IPS-15b (cell line): Measurements from ENCODE around the gene ADNP.
"Not testable (repeated sequence)": the region's sequence is repeated elsewhere in the genome, so short reads cannot be mapped to it uniquely, and the experiment has no call there.

ENCODE experiments used
- H3K27me3 ChIP-seq: one replicate; pipeline ENCODE4 v1.6.1; 2013; ENCODE audit warnings: low read length; ENCODE audit not compliant: control insufficient read depth, insufficient read depth
- H3K36me3 ChIP-seq: one replicate; pipeline ENCODE4 v1.6.1; 2013; ENCODE audit warnings: low read length; ENCODE audit not compliant: control insufficient read depth, insufficient read depth
- H3K4me1 ChIP-seq: one replicate; pipeline ENCODE4 v1.6.1; 2013; ENCODE audit warnings: mild to moderate bottlenecking, low read length; ENCODE audit not compliant: control insufficient read depth, insufficient read depth
- H3K4me3 ChIP-seq: one replicate; pipeline ENCODE4 v1.5.1; 2013; ENCODE audit warnings: low read depth, low read length
- H3K9ac ChIP-seq: one replicate; pipeline ENCODE4 v1.6.1; 2013; ENCODE audit warnings: low read depth, mild to moderate bottlenecking, low read length
- H3K9me3 ChIP-seq: one replicate; pipeline ENCODE4 v1.6.1; 2013; ENCODE audit warnings: mild to moderate bottlenecking, low read length; ENCODE audit not compliant: control insufficient read depth, insufficient read depth

Gene ADNP

GRCh38 chr20:50893620-50894019, 37.6 kb downstream of the ADNP start:
- H3K36me3 ChIP-seq = peaks cover 36% of the 10 kb centered on the region
- no peaks in the 10 kb centered on the region for H3K27me3 ChIP-seq
- no peak overlapping the region for H3K9ac ChIP-seq
- no peak overlapping the region for H3K4me3 ChIP-seq
- H3K4me1 ChIP-seq = no peaks in the 10 kb centered on the region
- H3K9me3 ChIP-seq = no peaks in the 10 kb centered on the region

DNA sequence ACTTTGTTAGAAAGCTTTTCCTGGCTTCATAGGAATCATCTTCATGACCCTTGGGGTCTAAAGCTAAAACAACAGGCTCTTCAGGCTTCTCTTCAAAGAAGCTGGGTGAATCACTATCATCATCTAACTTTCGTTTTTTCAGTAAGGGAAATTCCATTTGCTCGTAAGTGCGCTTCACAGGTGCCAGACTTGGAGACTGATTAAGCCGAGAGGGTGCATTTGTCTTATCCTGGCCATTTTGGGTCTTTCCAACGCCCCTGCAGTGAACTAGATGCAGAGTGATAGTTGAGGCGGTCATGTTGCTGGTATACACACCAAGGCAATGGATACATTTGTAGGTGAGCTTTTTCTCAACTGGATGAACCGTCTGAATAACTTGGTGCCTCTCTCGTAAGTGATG, 38.8 kb downstream of the ADNP start:
- Histone ChIP-seq H3K4me3 (no peak overlapping the region), H3K4me1 (no peaks in the 10 kb centered on the region), H3K9ac (no peak overlapping the region), H3K36me3 (peaks cover 28% of the 10 kb centered on the region), H3K27me3 (no peaks in the 10 kb centered on the region), H3K9me3 (no peaks in the 10 kb centered on the region)

DNA sequence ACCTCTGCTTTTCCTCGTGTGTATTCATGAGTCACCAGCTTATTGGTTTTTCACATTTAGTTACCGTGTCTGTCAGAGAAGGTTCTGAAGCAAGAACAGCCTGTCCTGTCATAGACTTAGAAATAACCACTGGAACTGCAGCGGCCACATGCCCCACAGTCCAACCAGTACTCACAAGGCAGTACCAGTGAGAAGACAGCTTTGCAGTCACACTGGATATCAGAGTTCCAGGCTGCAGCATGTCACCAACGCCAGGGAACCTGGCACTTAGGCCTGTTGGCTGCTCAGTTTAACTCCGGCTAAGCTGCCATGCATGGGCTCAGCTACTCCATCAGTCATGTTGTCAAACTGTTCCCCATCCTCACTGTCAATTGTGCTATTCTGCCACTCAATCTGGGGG, 40.1 kb downstream of the ADNP start:
- H3K27me3 ChIP-seq = no peaks in the 10 kb centered on the region
- H3K4me1 ChIP-seq = no peaks in the 10 kb centered on the region
- H3K4me3 ChIP-seq = no peak overlapping the region
- H3K36me3 ChIP-seq = peaks cover 28% of the 10 kb centered on the region
- H3K9ac ChIP-seq = no peak overlapping the region
- H3K9me3 ChIP-seq = no peaks in the 10 kb centered on the region

GRCh38 chr20:50887576-50887975, 43.7 kb downstream of the ADNP start:
- Histone ChIP-seq H3K36me3 (peaks cover 7% of the 10 kb centered on the region), H3K4me1 (no peaks in the 10 kb centered on the region)

DNA sequence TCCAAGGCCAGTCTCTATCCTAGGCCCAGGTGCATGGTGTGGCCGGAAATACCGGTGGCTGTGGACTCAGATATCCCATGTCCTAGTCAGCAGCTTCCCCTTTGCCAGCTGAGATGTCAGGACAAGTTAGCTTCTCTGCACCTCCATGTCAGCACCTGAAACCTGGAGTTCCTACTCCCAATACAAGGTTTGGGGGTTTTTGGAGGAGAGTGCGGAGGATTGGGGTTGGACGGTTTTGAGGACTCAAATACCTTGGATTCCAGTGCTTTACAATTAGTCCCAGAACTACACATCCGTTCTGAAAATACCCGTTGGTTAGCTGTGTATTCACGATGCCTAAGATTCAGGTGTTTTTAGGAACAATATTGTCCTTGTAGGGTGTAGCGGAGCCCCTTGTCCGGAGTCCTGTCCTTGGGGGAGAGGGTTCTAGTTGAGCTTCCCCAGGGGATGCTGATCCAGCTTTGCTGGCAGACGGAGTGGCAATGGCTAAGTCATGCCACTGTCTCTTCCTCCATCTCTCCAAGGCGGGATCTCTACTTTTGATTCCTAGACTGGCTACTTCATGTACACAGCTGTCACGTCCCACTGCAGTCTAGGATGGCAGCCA, 45.0 kb downstream of the ADNP start:
- no peaks in the 10 kb centered on the region for H3K27me3 ChIP-seq
- no peaks in the 10 kb centered on the region for H3K9me3 ChIP-seq
- H3K9ac ChIP-seq = no peak overlapping the region
- H3K36me3 ChIP-seq = no peaks in the 10 kb centered on the region
- no peak overlapping the region for H3K4me3 ChIP-seq
- no peaks in the 10 kb centered on the region for H3K4me1 ChIP-seq

More at GRCh38 chr20:50887576-50887975, 43.7 kb downstream of the ADNP start:
- Histone ChIP-seq H3K27me3 (no peaks in the 10 kb centered on the region), H3K9me3 (no peaks in the 10 kb centered on the region), H3K9ac (no peak overlapping the region), H3K4me3 (no peak overlapping the region)

GRCh38 chr20:50885781-50886180, 45.5 kb downstream of the ADNP start:
- H3K9ac ChIP-seq = no peak overlapping the region
- H3K27me3 ChIP-seq = no peaks in the 10 kb centered on the region
- H3K4me3 ChIP-seq = no peak overlapping the region
- H3K36me3 ChIP-seq = no peaks in the 10 kb centered on the region
- no peaks in the 10 kb centered on the region for H3K9me3 ChIP-seq
- no peaks in the 10 kb centered on the region for H3K4me1 ChIP-seq

GRCh38 chr20:50885068-50885467, 46.2 kb downstream of the ADNP start:
- no peaks in the 10 kb centered on the region for H3K9me3 ChIP-seq
- H3K4me3 ChIP-seq = no peak overlapping the region
- H3K9ac ChIP-seq = no peak overlapping the region
- H3K4me1 ChIP-seq = no peaks in the 10 kb centered on the region
- no peaks in the 10 kb centered on the region for H3K27me3 ChIP-seq
- no peaks in the 10 kb centered on the region for H3K36me3 ChIP-seq

GRCh38 chr20:50883856-50884255, 47.4 kb downstream of the ADNP start:
- no peaks in the 10 kb centered on the region for H3K27me3 ChIP-seq
- no peaks in the 10 kb centered on the region for H3K9me3 ChIP-seq
- H3K4me1 ChIP-seq = no peaks in the 10 kb centered on the region
- H3K9ac ChIP-seq = no peak overlapping the region
- no peak overlapping the region for H3K4me3 ChIP-seq
- no peaks in the 10 kb centered on the region for H3K36me3 ChIP-seq

DNA sequence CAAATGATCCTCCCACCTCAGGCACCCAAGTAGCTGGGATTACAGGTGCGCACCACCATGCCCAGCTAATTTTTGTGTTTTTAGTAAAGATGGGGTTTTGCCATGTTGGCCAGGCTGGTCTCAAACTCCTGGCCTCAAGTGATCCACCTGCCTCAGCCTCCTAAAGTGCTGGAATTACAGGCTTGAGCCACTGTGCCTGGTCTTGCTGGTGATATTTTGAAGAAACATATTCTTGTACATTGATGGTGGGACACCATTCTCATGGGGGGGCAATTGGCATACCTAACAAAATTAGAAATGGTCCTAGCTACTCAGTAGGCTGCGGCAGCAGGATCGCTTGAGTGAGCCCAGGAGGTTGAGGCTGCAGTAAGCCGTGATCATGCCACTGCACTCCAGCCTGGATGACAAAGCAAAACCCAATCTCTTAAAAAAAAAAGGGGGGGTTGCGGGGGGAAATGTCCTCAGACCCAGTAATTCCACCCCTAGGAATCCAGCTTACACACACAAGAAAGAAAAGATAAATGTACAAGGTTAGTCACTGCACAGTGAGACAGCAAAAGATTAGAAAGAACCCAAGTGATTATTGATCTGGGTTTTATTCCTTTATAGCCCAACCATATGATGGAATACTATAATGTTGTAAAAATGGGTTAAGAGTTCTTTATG, 49.3 kb downstream of the ADNP start:
- H3K4me3 ChIP-seq, H3K4me1 ChIP-seq, H3K36me3 ChIP-seq, H3K27me3 ChIP-seq, H3K9me3 ChIP-seq, H3K9ac ChIP-seq: not testable (repeated sequence)

DNA sequence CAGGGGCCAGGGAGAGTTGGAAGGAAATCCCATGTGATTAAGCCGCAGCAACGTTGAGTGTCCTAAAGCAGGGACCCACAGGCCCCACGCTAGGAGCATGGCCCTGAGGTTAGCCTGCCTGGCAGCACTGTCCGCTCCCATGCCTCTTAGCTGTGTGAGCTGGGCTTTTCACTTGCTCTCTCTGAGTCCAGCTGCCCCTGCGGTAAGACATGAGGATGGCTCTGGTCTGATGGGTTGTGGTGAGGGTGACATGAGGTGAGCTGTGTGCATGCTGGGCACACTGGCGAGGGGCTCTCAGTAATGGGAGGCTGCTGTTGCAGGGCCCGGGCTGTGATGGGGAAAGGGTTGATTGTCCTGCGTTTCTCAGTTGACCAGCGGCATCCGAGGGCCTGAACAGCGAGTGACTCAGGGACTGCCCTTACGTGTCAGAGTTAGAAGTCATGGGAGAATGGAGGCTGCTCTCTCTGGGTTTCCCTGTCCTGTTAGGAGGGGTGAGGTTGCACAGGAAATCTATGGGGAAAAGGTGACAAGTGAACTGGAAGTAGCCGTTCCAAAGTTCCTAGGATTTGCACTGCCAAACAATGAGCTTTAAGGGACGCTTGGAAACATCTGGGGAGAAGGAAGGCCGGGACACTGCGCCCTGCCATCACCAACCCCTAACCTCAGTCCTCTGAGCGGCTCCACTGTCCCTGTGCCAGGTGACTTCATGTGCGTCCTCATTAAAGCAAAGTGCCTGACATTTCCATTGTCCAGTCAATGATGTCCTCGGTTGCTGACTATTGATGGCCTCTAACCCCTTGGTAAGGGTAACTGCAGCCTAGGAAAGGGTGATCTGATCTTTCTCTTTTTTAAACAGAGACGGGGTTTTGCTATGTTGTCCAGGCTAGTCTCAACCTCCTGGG, 51.3 kb downstream of the ADNP start:
- H3K36me3 ChIP-seq = peaks cover 9% of the 10 kb centered on the region
- no peak overlapping the region for H3K9ac ChIP-seq
- no peaks in the 10 kb centered on the region for H3K27me3 ChIP-seq

GRCh38 chr20:50877232-50877743, 53.9 kb downstream of the ADNP start:
- Histone ChIP-seq H3K4me1 (no peaks in the 10 kb centered on the region), H3K9me3 (no peaks in the 10 kb centered on the region), H3K27me3 (no peaks in the 10 kb centered on the region), H3K9ac (no peak overlapping the region), H3K36me3 (peaks cover 9% of the 10 kb centered on the region), H3K4me3 (no peak overlapping the region)

More for the DNA sequence above, 51.3 kb downstream of the ADNP start:
- Histone ChIP-seq H3K4me3 (no peak overlapping the region), H3K9me3 (no peaks in the 10 kb centered on the region), H3K4me1 (no peaks in the 10 kb centered on the region)
